ENCODE measurements around the gene DBH.

DBH gene

DNA sequence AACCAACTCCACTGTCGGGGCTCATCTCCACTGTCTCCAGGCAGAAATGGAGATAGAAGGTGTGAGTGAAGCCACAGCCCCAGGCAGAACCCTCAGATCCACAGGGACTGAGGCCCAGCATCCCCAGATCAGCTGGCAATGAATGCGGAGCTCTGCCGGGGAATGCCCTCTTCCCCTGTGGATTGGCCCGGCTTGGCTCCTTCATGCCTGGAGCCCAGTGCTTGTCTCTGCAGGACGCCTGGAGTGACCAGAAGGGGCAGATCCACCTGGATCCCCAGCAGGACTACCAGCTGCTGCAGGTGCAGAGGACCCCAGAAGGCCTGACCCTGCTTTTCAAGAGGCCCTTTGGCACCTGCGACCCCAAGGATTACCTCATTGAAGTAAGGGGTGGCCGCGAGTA, 3.5 kb downstream of the DBH start:
- no peak for TF ChIP-seq TAF1 (IDR thresholded peaks at IDR 0.05; ENCODE audit: borderline replicate concordance, insufficient read depth, low read length)
- TF ChIP-seq, protein P1, sequence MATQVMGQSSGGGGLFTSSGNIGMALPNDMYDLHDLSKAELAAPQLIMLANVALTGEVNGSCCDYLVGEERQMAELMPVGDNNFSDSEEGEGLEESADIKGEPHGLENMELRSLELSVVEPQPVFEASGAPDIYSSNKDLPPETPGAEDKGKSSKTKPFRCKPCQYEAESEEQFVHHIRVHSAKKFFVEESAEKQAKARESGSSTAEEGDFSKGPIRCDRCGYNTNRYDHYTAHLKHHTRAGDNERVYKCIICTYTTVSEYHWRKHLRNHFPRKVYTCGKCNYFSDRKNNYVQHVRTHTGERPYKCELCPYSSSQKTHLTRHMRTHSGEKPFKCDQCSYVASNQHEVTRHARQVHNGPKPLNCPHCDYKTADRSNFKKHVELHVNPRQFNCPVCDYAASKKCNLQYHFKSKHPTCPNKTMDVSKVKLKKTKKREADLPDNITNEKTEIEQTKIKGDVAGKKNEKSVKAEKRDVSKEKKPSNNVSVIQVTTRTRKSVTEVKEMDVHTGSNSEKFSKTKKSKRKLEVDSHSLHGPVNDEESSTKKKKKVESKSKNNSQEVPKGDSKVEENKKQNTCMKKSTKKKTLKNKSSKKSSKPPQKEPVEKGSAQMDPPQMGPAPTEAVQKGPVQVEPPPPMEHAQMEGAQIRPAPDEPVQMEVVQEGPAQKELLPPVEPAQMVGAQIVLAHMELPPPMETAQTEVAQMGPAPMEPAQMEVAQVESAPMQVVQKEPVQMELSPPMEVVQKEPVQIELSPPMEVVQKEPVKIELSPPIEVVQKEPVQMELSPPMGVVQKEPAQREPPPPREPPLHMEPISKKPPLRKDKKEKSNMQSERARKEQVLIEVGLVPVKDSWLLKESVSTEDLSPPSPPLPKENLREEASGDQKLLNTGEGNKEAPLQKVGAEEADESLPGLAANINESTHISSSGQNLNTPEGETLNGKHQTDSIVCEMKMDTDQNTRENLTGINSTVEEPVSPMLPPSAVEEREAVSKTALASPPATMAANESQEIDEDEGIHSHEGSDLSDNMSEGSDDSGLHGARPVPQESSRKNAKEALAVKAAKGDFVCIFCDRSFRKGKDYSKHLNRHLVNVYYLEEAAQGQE (IDR thresholded peaks at IDR 0.05; ENCODE audit: insufficient read depth in 1 of 2, low read depth in 2 of 2, low read length in 2 of 2), result no peak
- TF ChIP-seq POLR2AphosphoS5 (IDR thresholded peaks at IDR 0.05; ENCODE audit: low read depth, low read length), result no peak
- no peak for TF ChIP-seq SIN3A (IDR thresholded peaks at IDR 0.05; ENCODE audit: borderline replicate concordance, insufficient read depth, low read length)
- no peak for TF ChIP-seq FOXP2 (optimal IDR thresholded peaks at IDR 0.05; ENCODE audit: borderline replicate concordance, extremely low read depth, extremely low read length, insufficient read depth)

DNA sequence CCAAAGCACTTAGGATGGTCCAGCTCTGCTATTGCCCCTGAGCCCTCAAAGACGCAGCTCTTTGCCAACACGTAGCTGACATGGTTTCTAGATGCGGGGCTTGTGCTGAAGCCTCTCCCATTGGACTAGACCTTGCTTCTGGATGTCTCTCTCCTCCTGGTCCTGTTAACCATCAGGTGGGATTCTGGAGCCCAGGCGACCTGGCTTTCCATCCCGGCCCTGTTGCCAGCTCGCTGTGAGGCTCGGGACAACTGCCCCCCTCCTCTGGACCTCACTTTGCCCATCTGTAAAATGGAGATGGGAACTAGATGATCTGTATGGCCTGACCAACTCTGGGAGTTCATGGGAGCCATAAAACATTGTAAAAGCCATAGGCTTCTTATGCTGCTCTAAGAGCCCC, 4.0 kb downstream of the DBH start:
- no peak for TF ChIP-seq POLR2AphosphoS5 (IDR thresholded peaks at IDR 0.05; ENCODE audit: low read depth, low read length)
- no peak for TF ChIP-seq FOXP2 (optimal IDR thresholded peaks at IDR 0.05; ENCODE audit: borderline replicate concordance, extremely low read depth, extremely low read length, insufficient read depth)
- no peak for TF ChIP-seq TAF1 (IDR thresholded peaks at IDR 0.05; ENCODE audit: borderline replicate concordance, insufficient read depth, low read length)
- TF ChIP-seq, protein P1 (IDR thresholded peaks at IDR 0.05; ENCODE audit: insufficient read depth in 1 of 2, low read depth in 2 of 2, low read length in 2 of 2), result no peak
- no peak for TF ChIP-seq SIN3A (IDR thresholded peaks at IDR 0.05; ENCODE audit: borderline replicate concordance, insufficient read depth, low read length)

DNA sequence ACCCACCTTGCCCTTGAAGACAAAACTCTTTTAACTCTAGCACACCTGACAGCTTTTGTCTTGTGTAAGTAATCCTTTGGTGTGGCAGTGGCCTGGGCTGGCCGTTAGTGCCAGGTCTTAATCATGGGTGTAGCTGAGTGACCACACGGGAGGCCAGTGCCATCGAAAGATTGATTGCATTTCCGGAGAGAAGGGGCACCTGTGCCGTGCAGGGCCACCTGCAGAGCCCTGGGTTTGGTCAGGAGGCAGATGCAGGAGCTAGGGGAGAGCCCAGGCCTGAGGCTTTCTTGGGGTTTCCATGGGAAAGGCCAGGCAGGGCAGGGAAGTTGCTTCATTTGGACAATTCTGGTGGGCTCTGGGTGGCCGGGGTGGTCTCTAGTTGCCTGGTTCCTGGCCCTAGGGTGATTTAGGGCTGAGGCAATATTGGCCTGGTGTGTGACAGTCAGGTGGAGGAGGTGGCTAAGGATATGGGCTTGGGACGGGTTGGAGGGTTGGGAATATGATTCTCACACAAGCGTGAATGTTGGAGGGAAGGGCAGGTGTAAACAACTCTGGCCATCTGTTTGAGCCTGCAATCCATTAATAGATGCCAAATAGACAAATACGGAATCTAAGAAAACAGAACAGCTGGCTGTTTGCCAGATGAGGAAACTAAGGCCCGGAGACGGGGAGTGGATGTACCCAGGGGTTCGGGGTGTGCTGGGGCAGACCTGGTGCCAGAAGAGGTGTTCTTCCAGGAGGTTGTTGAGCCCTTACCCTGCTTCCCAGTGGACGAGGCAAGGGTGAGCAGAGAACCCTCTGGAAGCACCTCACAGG, 4.6 kb downstream of the DBH start:
- TF ChIP-seq, protein P1 (IDR thresholded peaks at IDR 0.05; ENCODE audit: insufficient read depth in 1 of 2, low read depth in 2 of 2, low read length in 2 of 2), result no peak
- TF ChIP-seq POLR2AphosphoS5 (IDR thresholded peaks at IDR 0.05; ENCODE audit: low read depth, low read length) (no peak), SIN3A (IDR thresholded peaks at IDR 0.05; ENCODE audit: borderline replicate concordance, insufficient read depth, low read length) (no peak), TAF1 (IDR thresholded peaks at IDR 0.05; ENCODE audit: borderline replicate concordance, insufficient read depth, low read length) (no peak)

DNA sequence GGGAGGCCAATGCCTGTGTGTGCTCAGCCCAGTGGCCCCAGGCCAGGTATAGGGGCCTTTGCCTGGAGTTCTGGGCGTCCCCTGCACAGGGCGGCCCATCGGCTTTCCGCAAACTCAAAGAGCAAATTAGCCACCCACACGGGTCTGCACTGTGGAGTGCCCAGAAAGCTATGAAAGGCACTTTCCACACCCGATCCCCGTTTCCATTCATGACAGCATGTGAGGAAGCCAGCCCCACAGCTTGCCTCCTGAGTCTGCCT, 5.2 kb downstream of the DBH start:
- TF ChIP-seq TAF1 (IDR thresholded peaks at IDR 0.05; ENCODE audit: borderline replicate concordance, insufficient read depth, low read length) (no peak), FOXP2 (optimal IDR thresholded peaks at IDR 0.05; ENCODE audit: borderline replicate concordance, extremely low read depth, extremely low read length, insufficient read depth) (no peak), POLR2AphosphoS5 (IDR thresholded peaks at IDR 0.05; ENCODE audit: low read depth, low read length) (no peak), SIN3A (IDR thresholded peaks at IDR 0.05; ENCODE audit: borderline replicate concordance, insufficient read depth, low read length) (no peak)
- TF ChIP-seq, protein P1 (IDR thresholded peaks at IDR 0.05; ENCODE audit: insufficient read depth in 1 of 2, low read depth in 2 of 2, low read length in 2 of 2), result no peak
